Neural cell (in vitro differentiated cells): Measurements from ENCODE around the gene ZNF407.

Experiments used
- CTCF ChIP-seq: fragments of 450-650 bp; IDR thresholded peaks from 2 replicates; pipeline ENCODE4 v1.5.1; 2014; ENCODE audit warnings: antibody characterized with exemption, mild to moderate bottlenecking, moderate library complexity; ENCODE audit not compliant: poor library complexity, severe bottlenecking
- EP300 ChIP-seq: fragments of 450-650 bp; conservative IDR thresholded peaks from 2 replicates; pipeline ENCODE4 v1.6.1; 2014; ENCODE audit warnings: antibody characterized with exemption, mild to moderate bottlenecking, moderate library complexity; ENCODE audit not compliant: poor library complexity, severe bottlenecking
- EZH2 ChIP-seq: fragments of 200-600, 300-800 bp; shearing (Covaris generic), sonication (generic); IDR thresholded peaks from 2 replicates; pipeline ENCODE4 v1.6.1; 2014; ENCODE audit warnings: antibody characterized with exemption, low read length, borderline replicate concordance, mild to moderate bottlenecking; ENCODE audit not compliant: insufficient read depth, poor library complexity, severe bottlenecking
- MXI1 ChIP-seq: fragments of 450-650 bp; conservative IDR thresholded peaks from 2 replicates; pipeline ENCODE4 v1.6.1; 2014; ENCODE audit warnings: antibody characterized with exemption, mild to moderate bottlenecking; ENCODE audit not compliant: poor library complexity, severe bottlenecking
- POLR2AphosphoS5 ChIP-seq: IDR thresholded peaks from 2 replicates; pipeline ENCODE4 v1.6.1; 2012
- RAD21 ChIP-seq: fragments of 450-650 bp; conservative IDR thresholded peaks from 2 replicates; pipeline ENCODE4 v1.6.1; 2014; ENCODE audit warnings: antibody characterized with exemption, mild to moderate bottlenecking, moderate library complexity
- TAF1 ChIP-seq: IDR thresholded peaks from 2 replicates; pipeline ENCODE4 v1.6.1; 2012; ENCODE audit warnings: low read depth
- TF ChIP-seq, protein P1 (sequence below): IDR thresholded peaks from 2 replicates; pipeline ENCODE4 v1.6.1; 2012; ENCODE audit warnings: borderline replicate concordance

GRCh38 chr18:75003764-75004690 lies 406.4 kb downstream of the ZNF407 start:
- TF ChIP-seq CTCF: no peak
- no peak for TF ChIP-seq EZH2
- TF ChIP-seq POLR2AphosphoS5: no peak
- no peak for TF ChIP-seq RAD21
- no peak for TF ChIP-seq EP300
- no peak for TF ChIP-seq TAF1
- no peak for TF ChIP-seq MXI1
- TF ChIP-seq, protein P1, sequence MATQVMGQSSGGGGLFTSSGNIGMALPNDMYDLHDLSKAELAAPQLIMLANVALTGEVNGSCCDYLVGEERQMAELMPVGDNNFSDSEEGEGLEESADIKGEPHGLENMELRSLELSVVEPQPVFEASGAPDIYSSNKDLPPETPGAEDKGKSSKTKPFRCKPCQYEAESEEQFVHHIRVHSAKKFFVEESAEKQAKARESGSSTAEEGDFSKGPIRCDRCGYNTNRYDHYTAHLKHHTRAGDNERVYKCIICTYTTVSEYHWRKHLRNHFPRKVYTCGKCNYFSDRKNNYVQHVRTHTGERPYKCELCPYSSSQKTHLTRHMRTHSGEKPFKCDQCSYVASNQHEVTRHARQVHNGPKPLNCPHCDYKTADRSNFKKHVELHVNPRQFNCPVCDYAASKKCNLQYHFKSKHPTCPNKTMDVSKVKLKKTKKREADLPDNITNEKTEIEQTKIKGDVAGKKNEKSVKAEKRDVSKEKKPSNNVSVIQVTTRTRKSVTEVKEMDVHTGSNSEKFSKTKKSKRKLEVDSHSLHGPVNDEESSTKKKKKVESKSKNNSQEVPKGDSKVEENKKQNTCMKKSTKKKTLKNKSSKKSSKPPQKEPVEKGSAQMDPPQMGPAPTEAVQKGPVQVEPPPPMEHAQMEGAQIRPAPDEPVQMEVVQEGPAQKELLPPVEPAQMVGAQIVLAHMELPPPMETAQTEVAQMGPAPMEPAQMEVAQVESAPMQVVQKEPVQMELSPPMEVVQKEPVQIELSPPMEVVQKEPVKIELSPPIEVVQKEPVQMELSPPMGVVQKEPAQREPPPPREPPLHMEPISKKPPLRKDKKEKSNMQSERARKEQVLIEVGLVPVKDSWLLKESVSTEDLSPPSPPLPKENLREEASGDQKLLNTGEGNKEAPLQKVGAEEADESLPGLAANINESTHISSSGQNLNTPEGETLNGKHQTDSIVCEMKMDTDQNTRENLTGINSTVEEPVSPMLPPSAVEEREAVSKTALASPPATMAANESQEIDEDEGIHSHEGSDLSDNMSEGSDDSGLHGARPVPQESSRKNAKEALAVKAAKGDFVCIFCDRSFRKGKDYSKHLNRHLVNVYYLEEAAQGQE: no peak
